Stimulated activated naive CD4-positive, alpha-beta T cell treated with Interleukin-2 at 50 U/mL for 16 hours (primary cell): Measurements from ENCODE around the gene POLR1A.

ENCODE experiments used
- DNase-seq: peaks from one replicate; lab custom pipeline; 2025; lab: John Stamatoyannopoulos, UW

POLR1A gene

DNA sequence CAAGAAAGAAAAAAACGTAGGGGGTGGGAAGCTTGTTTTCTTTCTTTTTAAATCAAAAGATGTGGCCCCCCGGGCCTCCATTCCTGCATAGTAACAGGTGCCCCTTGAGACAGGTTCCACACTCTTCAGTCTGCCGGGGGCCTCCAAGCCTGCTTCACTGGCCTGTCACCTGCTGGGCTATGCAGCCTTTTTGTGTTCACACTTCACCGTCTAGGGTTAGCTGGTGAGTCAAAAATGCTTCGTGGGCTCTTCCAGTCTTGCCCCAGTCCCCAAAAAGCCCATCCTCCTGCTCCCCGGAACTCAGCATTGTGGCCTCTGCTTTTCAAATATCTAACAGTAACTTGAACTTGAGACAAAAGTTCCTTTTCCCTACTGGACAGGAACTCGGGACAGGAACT is 67.9 kb downstream of the POLR1A start:
- DNase-seq = no peak

DNA sequence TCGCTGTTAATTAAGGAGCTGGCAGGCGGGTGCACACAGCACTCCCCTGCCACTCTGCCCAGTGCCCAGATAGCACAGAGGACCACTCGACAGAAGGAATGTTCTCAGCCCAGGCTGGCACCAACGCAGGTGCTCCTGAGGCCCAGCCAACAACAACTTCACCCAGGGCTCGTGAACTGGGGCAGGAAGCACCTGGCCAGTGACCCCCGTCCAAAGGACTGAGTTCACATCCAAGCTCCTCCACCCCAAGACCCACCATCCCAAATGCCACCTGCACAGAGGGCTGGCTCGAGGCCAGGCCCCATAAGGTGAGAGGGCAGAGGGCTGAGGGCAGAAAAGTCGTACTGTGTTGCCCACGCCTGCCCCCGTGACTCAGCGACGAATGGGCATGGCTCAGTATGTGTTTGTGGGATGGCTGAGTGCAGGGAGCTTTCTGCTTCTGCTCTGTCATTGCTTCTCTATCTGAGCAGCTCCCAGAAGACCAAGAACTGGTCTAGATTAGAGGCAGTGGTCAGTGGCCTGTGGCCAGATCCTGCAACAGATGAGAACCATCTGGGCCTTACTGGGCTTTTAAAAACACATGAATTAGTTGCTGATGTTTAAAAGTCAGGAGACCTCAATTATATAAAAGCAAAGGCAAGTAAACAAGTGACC is 68.4 kb downstream of the POLR1A start:
- DNase-seq = peak; percentile 59

DNA sequence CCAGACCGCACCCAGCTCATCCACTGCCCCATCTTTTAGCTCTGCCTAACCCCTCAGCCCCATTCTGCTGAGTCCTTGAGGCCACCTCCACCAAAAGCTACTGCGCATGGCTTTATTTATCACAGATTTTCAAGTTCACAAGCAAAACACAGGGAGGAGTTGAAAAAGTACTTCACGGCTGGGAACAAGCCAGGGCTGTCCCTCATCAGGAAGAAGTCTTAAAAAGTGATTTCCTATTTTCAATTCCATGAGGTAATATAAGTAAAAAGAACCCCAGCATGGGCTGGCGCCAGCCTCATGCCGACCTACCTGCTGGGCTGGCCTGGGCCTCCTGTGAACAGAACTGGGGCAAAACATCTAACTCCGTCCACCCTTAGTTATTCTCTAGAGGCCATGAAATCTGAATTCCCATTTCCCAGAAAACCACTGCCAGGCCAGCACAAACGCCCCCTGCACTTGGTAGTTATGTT is 69.0 kb downstream of the POLR1A start:
- no peak for DNase-seq

DNA sequence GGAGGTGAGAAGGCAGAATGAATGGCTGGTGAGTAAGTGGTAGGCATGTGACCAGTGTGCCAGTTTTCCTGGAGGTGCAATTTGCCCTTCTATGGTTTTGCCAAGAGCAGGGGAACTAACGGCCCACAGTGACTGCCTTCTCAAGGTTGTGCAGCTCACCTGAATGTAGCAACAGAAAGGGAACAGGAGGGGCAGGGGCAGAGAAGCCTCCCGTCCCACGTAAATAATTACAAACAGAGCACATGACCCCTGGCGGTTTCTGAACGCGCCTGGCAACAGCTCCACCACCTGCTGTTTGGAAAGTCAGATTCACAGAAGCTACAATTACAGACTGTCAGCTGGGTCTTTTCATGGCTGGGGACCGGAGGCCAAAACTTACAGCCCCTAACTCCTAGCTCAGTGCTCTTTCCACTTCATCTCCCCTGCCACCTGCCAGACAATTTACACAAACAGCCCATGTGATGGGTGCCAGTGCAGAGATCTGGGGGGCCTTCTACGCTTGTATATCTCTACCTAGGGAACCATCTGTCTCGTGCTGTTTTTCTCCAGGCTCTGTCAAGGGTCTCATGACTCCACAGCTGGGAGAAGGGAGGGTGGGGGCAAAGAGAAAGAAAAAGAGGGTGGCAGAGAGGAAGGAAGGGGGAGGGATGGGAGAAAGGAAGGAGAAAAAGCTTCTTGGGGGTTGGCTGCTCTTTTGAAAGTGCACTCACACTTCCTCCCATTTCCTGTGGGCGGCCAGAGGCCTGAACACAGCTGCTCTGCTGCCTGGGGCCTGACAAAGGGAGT is 69.6 kb downstream of the POLR1A start:
- peak; percentile 41 for DNase-seq

DNA sequence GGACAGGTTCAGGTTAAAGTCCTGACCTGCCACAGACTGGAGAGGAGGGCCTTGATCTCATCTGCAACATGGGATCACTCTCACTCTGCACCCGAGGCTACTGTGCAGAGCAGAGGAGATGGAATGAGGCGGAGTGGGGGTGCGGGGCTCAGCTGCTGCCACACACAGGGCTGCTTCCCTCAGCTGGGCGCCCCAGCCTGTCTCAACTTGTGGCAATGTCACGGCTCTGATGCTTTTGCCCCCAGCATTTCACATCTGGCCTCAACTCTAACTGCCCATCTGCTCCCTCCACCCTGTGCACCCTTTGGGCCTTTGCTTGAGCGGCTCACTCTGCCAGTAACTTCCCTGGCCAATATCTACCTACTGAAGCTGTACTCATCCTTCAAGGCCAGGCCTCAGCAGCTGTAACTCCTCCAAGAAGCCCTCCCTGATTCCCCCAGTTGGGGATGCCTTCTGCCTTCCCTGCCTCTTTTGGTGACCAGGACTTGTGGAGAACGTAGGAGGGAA is 70.3 kb downstream of the POLR1A start:
- DNase-seq = no peak

DNA sequence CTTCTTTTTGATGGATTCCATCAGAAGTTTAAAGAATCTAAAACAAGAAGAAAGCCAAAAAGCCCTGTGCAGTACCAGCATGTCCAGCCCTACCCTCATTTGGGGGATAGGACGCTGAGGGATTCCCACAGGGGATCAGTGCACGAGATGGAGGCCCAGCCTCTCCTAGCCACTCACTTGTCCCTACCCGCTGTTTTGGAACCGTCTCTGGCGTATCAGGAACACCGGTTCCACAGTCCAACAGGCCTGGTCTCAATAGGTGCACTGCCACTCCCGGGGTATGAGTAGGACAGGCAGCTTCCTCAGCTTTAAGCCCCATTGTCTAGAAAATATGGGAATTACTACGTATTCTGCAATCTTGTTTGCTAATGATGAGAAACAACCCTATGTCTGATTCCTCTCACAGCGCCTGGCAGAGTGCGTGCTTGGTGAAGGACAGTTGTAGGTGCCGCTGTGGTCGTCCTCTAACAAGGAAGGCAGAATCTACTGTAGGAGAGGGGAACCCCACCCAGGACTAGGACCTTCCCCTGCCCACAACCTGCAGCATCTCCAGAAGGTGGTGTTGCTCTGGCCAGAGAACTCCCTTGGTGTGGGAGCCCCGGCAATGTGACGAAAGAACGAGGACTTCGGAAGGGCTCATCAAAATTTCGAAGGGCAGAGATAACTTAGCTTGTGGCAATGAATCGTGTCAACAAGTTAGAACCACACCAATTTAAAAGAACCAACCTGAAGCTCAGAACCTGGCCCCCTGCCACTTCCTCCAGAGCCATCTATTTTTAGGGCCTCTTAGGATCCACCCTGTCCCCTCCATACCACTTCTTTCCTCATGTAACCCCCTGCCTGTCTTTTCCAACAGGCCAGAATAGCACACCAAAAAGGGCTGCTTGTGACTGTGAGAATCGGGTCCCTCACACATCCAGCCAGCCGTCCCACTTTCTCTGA is 71.7 kb downstream of the POLR1A start:
- DNase-seq = no peak

DNA sequence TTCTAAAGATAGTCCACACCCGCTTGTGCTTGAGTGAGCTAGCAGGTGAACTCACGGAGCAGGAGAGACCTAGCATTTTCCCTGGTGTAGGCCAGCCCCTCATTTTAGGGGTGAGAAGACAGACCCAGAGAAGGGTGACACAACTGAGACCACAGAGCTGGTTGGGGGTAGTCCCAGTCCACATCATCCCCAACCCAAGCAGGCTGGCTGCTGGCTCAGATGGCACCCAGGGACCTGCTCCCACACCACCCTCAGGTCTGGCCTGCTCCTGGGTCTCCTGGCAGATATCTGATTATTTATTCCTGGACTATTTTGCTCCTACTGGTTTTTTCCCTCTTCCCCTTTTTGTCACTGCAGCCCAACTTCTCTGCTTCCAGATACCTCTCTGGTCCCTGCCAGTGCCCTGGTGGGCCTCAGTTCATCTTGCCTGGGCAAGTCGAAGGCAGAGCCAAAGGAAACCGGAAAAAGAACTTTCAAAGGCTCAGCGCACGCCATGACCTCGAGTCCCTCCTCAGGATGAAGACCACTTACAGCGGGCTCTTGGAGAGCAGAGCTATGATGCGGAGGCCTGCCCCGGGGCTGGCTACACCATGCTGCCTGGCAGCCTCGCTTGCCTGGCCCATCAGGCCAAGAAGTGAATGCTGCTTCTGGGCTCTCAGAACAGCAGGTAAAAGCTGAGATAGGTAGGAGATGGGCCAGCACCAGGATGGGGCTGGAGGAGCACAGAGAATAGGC is 72.7 kb downstream of the POLR1A start:
- DNase-seq = no peak

DNA sequence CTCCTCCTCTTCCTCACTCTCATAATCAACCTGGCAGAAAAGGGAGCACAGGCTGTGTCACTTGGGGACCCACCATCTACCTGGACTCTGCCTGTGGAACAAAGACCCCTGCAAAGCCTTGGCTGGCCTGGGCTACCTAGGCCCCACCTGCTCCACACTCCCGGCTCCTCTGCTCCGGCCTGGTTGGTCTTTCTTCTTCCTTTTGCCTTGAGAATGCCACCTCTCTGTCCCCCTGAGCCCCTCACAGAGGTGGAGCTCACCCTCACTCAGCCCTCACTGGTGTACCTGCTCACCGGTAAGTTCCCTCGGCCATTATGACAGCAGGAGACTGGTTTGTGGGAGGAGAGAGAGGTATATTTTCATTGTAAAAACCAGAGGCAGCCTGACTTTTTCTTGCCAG is 74.1 kb downstream of the POLR1A start:
- no peak for DNase-seq

DNA sequence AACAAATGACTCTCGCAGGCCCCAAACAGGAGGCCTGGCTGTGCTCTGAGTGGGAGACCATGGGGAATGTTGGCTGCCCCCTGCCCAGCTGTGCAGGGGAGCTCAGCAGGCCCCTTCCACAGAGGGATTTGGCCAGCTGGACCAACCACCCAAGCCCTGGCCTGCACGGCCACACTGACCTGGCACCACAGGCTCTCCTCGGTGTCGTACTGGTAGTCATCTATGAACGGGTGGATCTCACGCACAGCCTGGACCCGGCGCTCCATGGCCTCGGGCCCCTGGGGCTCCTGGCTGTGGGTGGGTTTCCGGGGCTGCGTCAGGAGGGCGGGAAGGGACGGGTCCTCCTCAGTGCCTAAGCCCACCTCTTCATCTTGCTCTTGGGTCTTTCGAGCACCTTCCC is 74.5 kb downstream of the POLR1A start:
- DNase-seq = no peak

DNA sequence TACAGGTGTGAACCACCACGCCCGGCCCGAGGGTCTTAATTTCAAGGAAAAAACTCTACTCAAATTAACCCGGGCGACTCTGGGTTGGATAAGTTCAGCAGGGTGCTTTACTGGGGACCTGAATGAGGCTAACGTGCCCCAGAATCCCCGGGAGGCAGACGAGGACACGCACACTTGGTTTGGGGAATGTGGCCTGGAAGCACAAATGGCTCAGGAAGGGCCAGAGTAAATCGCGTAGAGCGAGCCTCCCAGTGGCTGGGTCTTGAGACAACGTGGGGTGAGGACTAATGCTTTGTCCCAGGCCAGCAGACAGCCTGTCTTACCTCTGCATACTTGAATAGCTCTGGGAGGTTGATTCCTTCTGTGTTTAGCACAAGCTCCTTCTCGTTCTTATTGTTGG is 75.8 kb downstream of the POLR1A start:
- no peak for DNase-seq

DNA sequence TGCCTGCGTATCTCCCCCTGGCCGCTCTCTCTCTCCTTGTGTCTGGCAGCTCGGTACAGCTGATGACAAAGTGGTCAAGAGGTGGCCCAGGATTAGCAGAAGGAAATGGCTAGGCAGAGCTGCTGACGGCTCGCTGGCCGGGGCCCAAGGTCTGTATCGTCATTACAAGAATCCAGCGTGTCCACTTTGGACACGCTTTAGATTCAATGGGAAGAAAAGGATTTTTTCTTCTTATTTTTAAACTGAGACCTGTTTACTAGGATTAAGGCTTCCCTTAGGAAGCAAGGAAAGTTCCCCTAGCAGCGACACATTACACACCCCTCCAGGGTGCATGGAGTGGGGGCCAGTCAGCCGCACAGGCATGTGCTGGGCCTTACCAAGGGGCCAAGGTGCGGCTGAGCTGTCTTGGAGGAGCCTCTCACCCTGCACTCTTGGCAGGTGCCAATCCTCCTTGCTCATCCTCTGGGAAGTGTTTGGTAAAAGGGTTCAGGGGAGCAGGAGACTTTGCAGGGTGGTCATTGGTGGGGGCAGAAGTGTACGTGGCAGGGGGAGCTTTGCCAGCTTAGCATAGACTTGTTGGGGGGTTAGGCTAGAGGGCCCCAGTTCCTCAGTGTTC is 76.8 kb downstream of the POLR1A start:
- DNase-seq = no peak

DNA sequence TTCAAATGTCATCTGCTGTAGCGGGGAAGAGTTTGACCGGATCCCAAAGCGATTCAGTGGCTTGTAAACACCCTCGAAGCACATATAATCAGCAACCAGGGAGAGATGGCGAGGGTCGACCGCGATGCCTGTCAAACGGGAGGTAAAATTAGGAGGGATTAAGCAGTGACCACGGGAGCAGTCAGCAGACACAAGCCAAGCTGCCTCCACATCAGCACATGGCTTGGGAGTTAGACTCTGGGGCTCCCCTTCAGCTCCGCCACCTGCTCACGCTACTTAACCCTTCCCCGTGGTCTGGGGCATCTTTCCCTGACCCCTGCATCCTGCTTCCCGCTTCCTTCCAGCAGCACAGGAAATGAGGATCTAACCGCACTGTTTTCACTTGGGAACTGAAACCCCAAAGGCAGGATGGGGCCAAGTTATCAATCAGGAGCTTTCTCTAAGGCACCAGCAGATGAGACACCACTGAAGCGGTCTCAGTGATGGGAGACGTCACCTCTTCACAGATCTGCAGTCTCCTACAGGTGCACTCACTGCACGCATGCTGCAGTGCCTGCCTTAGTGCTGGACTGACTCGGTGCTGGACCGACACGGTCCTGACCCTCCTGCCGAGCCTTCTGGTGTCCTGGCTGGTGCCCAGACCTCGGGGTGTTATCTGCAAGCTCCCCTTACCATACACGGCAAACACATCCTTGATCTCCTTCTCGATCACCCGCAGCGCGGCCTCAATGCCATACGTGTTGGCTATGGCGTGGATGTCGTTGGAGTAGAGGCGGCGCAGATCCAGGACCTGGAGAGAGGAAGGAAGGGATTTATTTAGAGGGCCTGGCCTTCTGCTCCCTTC is 77.5 kb downstream of the POLR1A start:
- DNase-seq = no peak

DNA sequence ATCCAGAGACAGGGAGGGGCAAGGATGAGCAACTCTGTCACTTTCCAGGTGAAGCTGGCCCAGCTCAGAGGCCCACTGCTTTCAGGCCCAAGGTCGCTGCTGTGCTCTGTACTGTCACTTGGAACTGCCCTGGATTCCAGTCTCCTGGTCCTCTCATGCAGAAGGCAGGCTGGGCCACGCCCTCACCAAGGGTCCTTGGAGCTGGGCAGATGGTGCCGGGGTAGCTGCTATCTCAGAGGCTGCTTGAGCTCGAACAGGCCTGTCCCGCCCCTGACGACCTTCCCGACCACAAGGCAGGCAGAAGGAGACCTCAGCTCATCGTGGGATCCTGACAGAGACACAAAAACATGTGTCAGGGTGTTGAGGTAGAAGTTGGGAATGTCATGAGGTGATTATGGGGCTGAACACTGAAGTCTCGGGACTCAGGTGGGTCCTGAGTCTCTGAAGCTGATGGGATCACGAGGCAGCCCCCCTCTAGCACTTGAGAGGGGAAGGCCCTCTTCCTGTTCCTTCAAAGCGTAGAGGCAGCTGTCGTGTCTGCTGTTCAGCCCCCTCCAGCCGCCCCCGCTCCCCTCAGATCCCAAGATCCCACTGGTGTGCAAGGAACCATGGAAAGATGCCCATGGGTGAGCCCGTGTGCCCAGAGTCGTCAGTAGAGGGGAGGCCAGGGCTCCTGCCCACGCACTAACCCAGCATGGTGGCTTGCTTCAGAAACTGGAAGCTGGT is 78.3 kb downstream of the POLR1A start:
- DNase-seq = no peak

DNA sequence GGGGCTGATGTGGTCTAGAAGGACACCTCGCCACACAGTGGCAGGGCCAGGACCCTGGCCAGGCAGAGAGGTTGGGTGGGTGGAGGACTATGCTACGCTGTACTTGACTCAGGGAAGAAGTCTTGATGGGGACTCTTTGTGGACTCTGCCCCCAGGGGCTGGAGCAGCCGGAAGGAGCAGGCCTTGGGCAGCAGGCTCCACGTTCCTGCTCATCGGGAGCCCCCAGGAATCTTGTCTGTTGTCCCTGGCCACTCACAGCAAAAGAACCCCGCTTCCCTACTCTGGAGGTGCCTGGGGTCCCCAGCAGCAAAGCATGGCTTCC is 79.0 kb downstream of the POLR1A start:
- no peak for DNase-seq

DNA sequence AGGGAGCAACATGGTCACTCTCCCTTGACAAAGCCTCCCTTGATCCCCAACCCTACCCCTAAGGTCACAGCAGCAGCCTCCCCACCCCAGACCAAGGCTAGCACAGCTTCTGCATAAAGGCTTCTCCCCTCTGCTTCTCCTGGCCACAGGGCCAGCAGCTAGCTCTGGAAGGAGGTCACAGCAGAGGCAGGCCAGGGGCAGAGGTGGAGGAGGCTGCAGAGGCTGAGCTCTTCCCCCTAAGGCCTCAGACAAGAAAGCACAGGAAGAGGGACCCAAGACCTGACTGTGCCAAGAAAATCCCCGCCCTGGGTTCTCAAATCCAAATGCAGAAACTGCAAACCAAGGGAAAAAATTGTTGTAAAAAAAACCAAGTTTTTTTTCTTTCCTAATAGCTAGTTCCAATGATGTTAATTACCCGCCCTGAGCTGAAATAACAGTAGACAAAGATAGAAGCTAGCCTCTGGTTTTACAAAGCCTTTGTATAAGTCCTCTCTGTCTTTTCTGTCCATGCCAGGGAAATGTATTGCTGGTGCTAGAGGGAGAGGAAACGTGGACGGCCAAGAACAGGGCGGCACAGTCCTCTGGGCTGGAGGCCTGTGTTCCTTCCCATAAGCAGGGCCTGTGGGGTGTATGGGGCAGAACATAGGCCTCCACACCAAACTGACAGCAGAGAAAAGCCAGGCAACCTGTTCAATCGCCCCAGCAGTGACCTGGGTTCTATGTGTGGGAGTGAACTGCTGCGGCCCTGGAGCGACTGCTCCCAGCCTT is 79.5 kb downstream of the POLR1A start:
- DNase-seq = no peak

DNA sequence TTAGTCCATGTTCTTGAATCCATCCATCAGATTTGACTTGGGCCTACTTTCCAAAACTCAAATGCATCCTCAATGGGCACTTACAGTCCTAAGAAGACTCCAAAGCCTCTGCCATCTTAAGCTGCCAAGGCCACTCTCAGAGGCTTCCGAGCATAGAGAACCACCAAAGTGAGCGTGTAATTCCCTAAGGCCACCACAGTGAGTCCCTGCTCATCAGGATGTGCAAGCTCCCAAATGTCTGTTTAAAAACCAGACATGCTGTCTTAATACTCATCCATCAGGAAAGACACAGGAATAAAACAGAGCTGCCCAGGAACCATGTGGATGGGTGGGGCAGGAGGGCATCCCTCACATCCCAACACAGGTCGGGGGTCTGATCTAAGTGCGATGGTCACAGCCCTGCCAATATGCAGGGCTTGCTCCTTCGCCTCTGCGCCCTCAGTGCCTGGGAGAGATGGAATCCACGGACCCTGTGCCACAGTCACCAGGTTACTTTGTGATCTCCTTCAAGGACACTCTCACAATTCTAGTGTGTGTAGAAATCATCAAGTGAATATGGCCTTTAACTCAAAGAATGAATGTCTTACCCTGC is 80.4 kb downstream of the POLR1A start:
- DNase-seq = no peak

DNA sequence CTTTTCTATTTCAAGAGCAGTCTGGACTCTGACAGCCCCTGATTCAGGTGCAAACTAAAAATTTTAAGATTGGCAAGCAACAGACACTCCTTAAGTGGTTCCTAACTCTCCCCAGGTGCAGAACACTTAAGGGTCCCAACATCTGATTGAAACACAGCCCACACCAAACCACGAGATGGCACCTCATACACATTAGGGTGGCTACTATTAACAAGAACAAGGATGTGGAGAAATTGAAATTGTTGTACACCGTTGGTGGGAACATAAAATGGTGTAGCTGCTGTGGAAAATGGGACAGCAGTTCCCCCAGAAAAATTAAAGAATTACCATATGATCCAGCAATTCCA is 82.3 kb downstream of the POLR1A start:
- DNase-seq = no peak

DNA sequence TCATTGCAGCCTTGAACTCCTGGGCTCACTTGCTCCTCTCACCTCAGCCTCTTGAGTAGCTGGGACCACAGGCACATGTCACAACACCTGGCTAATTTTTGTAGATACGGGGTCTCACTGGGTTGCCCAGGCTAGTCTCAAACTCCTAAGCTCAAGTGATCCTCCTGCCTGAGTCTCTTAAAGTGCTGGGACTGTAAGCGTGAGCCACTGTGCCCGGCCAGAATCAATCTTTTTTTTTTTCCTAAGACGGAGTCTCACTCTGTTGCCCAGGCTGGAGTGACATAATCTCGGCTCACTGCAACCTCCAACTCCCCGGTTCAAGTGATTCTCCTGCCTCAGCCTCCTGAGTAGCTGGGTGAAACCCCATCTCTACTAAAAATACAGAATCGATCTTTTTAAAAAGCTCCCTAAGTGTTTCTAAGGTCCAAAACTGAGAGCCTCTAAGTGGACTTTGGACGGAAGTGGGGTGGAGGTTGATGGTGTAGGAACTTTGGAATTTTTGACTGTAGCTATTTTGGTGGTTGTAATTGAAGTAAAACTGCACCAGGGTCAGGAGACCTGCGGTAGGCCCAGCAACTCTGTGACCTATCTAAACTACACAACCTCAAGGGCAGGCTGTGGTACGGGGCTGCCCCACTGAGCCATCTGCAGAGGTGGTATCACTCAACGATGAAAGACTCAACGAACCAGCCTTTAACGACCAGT is 82.9 kb downstream of the POLR1A start:
- DNase-seq = no peak
